Measurements from ENCODE around the gene N4BP2L2. TPM values are rescaled to one million over a fixed set of nuclear protein-coding genes. Genes with fewer than 3 reads are reported as not detected.
A peak's percentile ranks its signal among the peaks of the same experiment; 100 is the strongest.

The N4BP2L2 gene
- total RNA-seq, 1 donor from 2014 or later, result 131 TPM

DNA sequence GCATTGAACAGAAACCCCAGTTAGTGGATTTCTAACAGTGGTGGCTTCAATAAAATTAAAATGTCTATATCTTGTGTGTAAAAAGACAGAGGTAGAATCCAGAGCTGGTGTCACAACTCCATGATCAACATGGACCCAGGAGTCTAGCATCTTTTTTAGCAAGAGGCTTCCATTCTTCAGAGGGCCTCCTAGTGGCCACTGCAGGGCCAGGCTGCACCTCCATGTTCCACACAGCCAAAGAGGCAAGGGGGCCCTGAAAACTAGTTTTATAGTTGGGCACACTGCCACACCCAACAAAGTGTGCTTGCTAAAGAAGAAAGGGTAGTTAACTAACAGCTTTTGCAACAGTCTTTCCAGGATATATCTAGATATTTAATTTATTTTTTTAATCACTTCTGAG, 123.6 kb downstream of the N4BP2L2 start:
- Histone ChIP-seq H3K36me3 (peaks cover 5% of the 10 kb centered on the region), H3K4me3 (no peak overlapping the region), H3K9me3 (replicated peaks) (peaks cover 8% of the 10 kb centered on the region), H3K27me3 (ENCODE audit: low read depth) (no peaks in the 10 kb centered on the region), H3K4me1 (peaks cover 6% of the 10 kb centered on the region), H3K27ac (replicated peaks) (no peak overlapping the region)
- intact Hi-C loops (cut with micrococcal nuclease), result no loop called here
- no peak for DNase-seq
- TF ChIP-seq, protein P1, sequence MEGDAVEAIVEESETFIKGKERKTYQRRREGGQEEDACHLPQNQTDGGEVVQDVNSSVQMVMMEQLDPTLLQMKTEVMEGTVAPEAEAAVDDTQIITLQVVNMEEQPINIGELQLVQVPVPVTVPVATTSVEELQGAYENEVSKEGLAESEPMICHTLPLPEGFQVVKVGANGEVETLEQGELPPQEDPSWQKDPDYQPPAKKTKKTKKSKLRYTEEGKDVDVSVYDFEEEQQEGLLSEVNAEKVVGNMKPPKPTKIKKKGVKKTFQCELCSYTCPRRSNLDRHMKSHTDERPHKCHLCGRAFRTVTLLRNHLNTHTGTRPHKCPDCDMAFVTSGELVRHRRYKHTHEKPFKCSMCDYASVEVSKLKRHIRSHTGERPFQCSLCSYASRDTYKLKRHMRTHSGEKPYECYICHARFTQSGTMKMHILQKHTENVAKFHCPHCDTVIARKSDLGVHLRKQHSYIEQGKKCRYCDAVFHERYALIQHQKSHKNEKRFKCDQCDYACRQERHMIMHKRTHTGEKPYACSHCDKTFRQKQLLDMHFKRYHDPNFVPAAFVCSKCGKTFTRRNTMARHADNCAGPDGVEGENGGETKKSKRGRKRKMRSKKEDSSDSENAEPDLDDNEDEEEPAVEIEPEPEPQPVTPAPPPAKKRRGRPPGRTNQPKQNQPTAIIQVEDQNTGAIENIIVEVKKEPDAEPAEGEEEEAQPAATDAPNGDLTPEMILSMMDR (IDR thresholded peaks at IDR 0.05; ENCODE audit: borderline replicate concordance), result peak; percentile 42

DNA sequence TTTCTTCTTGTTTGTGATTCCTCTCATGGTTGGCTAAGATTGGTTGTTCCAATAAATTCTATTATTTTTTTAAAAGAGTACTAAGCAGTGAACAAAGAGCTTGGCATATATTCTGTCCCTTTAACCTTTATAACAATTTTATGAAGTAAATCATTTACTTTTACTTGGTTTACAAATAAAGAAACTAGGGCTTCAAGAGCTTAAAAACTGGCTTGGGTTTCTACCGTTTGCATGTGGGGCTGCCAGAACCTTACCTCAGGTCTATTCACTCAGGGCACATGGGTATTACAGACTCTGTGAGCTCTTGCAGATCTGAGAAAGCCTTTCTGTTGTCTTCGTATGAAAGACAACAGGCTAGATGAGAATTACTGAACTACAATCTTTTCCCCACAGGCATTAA, 124.0 kb downstream of the N4BP2L2 start:
- H3K27ac ChIP-seq (replicated peaks), result no peak overlapping the region
- no peak overlapping the region for H3K4me3 ChIP-seq
- H3K9me3 ChIP-seq (replicated peaks), result peaks cover 3% of the 10 kb centered on the region
- H3K4me1 ChIP-seq, result peaks cover 11% of the 10 kb centered on the region
- intact Hi-C loops (cut with micrococcal nuclease), result no loop called here
- no peak for DNase-seq
- H3K27me3 ChIP-seq (ENCODE audit: low read depth), result no peaks in the 10 kb centered on the region
- TF ChIP-seq, protein P1 (IDR thresholded peaks at IDR 0.05; ENCODE audit: borderline replicate concordance), result no peak
- peaks cover under 1% of the 10 kb centered on the region for H3K36me3 ChIP-seq

DNA sequence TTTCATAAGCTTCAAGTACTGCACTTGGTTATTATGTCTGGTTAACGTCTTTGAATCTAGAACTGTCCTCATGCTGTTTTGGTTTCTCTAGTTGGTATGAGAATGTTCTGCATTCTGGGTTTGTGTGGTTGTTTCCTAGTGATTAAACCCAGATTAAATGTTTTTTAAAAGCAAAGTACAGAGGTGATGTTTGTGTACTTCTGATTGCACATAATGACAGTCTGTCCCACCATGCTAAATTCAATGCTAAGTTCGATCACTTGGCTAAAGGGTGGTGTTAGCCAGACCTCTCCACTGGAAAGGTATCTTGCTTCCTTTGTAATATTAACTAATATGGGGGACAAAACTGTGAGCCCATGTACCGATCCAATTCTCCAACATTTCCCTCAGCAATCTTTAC, 125.3 kb downstream of the N4BP2L2 start:
- intact Hi-C loops (cut with micrococcal nuclease), result no loop called here
- Histone ChIP-seq H3K4me1 (peaks cover 22% of the 10 kb centered on the region), H3K27me3 (ENCODE audit: low read depth) (no peaks in the 10 kb centered on the region), H3K9me3 (replicated peaks) (no peaks in the 10 kb centered on the region), H3K4me3 (no peak overlapping the region), H3K27ac (replicated peaks) (no peak overlapping the region), H3K36me3 (no peaks in the 10 kb centered on the region)
- TF ChIP-seq, protein P1 (IDR thresholded peaks at IDR 0.05; ENCODE audit: borderline replicate concordance), result no peak
- DNase-seq, result no peak

DNA sequence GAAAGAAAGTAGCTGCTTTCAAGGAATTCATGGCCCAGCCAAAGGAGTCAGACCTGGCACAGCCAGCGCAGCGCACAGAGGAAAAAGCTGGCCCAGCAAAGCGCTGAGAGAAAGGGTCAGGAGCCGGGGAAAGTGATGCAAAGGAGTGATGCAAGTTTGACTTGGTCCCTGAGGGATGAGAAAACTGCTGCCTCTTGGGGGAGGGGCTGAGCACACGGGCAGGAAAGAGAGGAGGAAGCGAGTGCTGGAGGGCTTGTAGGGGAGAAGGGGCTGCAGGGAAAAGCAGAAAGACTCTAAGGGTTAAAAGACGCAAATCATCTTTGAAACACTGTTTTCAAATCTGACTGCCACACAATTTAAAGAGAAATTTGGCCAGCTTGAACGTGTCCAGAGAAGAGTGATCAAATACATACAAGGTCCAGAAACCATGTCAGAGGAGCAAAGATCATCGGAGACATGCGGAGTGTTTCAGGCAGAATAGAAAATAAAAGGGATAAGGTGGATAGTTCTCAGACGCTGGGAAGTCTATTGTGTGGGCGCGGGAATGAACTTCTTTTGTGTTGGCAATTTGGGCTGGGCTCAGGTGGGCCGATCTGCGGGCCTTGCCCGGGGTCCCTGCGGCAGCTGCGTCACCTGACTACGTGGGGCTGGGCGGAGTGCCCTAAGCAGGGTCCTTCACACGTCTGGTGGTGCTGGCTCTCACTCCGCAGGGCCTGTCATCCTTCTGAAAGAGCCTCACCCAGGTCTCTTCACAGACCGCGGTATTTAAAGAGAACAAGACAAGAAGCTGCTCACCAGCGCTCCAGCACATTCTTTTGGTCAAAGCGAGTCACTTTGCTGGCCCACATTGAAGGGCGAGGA, 128.8 kb downstream of the N4BP2L2 start:
- no peaks in the 10 kb centered on the region for H3K9me3 ChIP-seq (replicated peaks)
- TF ChIP-seq, protein P1 (IDR thresholded peaks at IDR 0.05; ENCODE audit: borderline replicate concordance), result no peak
- peak; percentile 42 for DNase-seq
- peak overlapping the region; percentile 57 for H3K4me3 ChIP-seq
- no peaks in the 10 kb centered on the region for H3K27me3 ChIP-seq (ENCODE audit: low read depth)
- H3K36me3 ChIP-seq, result peaks cover 13% of the 10 kb centered on the region
- peak overlapping the region; percentile 66 for H3K27ac ChIP-seq (replicated peaks)
- intact Hi-C loops (cut with micrococcal nuclease), result no loop called here
- H3K4me1 ChIP-seq, result peaks cover 22% of the 10 kb centered on the region

DNA sequence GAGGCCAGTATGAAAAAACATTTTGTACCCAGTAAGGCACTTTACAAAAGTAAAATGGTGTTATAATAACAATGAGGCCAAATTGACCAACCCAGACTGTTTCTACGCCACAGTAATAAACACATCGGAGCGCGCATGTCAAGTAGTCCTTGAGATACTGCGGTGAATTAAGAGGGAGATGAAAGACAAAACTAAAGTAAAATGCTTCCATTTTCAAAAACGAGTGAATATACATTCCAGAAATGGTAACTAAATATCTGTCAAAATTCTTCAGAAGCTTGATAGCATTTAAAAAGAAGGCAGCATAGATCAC, 129.6 kb downstream of the N4BP2L2 start:
- Histone ChIP-seq H3K4me3 (no peak overlapping the region), H3K27ac (replicated peaks) (no peak overlapping the region), H3K9me3 (replicated peaks) (no peaks in the 10 kb centered on the region), H3K27me3 (ENCODE audit: low read depth) (no peaks in the 10 kb centered on the region), H3K36me3 (peaks cover 13% of the 10 kb centered on the region), H3K4me1 (peaks cover 22% of the 10 kb centered on the region)
- TF ChIP-seq, protein P1 (IDR thresholded peaks at IDR 0.05; ENCODE audit: borderline replicate concordance), result no peak
- intact Hi-C loops (cut with micrococcal nuclease), result no loop called here
- DNase-seq, result no peak
